IMR-90 (cell line): ENCODE measurements around the gene CALHM1. TPM values are rescaled to one million over a fixed set of nuclear protein-coding genes. Genes with fewer than 3 reads are reported as not detected.

Source experiments
- ATAC-seq: fragments of 200-7000 bp; cut with Tn5 transposase; 2 replicates; pipeline ENCODE4 v1.9.1; 2020; ENCODE audit warnings: low read depth, mild to moderate bottlenecking, moderate library complexity
- BruUV-seq: library from RNA; stranded (reverse); fragments of 400-500 nt; replicated peaks from 2 replicates; lab custom pipeline; 2021; lab: Mats Ljungman, UMichigan
- CTCF ChIA-PET: fragments of 300-600 bp; formaldehyde crosslinking; extraction: SDS; loops from one replicate; lab custom pipeline; 2021; ENCODE audit warnings: antibody characterized with exemption; lab: Yijun Ruan, JAX
- POLR2A ChIA-PET: fragments of 300-600 bp; sonication (Branson Sonifier 250); formaldehyde crosslinking; loops from one replicate; lab custom pipeline; 2022; ENCODE audit warnings: antibody characterized with exemption; ENCODE audit not compliant: unreplicated experiment; lab: Charles Lee
- DNase-seq: peaks from one replicate; pipeline ENCODE4 v3.0.0; 2013
- H2AFZ ChIP-seq: replicated peaks from 2 replicates; pipeline ENCODE3; 2013; ENCODE audit warnings: low read length, mild to moderate bottlenecking; ENCODE audit not compliant: poor library complexity
- H2AK5ac ChIP-seq: 2 replicates; pipeline ENCODE4 v1.6.1; 2013; ENCODE audit warnings: low read depth, low read length, inconsistent platforms
- H2AK9ac ChIP-seq: replicated peaks from 2 replicates; pipeline ENCODE3; 2013; ENCODE audit warnings: mild to moderate bottlenecking, low read depth, low read length, moderate library complexity; ENCODE audit not compliant: poor library complexity
- H2BK120ac ChIP-seq: 2 replicates; pipeline ENCODE4 v1.6.1; 2013; ENCODE audit warnings: low read depth, low read length, inconsistent platforms
- H2BK15ac ChIP-seq: 3 replicates; pipeline ENCODE4 v1.6.1; 2013; ENCODE audit warnings: low read depth, low read length, inconsistent platforms
- H2BK20ac ChIP-seq: 2 replicates; pipeline ENCODE4 v1.6.1; 2013; ENCODE audit warnings: low read depth, mild to moderate bottlenecking, inconsistent platforms, low read length, moderate library complexity
- H2BK5ac ChIP-seq: 2 replicates; pipeline ENCODE4 v1.6.1; 2013; ENCODE audit warnings: mild to moderate bottlenecking, low read depth, low read length, inconsistent platforms; ENCODE audit not compliant: poor library complexity, severe bottlenecking
- H3K14ac ChIP-seq: replicated peaks from 2 replicates; pipeline ENCODE4 v1.6.1; 2013; ENCODE audit warnings: low read depth, low read length, inconsistent platforms
- H3K18ac ChIP-seq: 2 replicates; pipeline ENCODE4 v1.6.1; 2013; ENCODE audit warnings: low read depth, low read length, control low read depth
- H3K23ac ChIP-seq: 2 replicates; pipeline ENCODE4 v1.6.1; 2013; ENCODE audit warnings: low read depth, low read length, inconsistent platforms
- H3K27ac ChIP-seq: 2 replicates; pipeline ENCODE4 v1.5.1; 2013; ENCODE audit warnings: mild to moderate bottlenecking, control low read depth, low read length; ENCODE audit not compliant: insufficient read depth
- H3K27me3 ChIP-seq: 2 replicates; pipeline ENCODE4 v1.6.1; 2013; ENCODE audit warnings: low read length; ENCODE audit not compliant: control insufficient read depth, insufficient read depth
- H3K36me3 ChIP-seq: 2 replicates; pipeline ENCODE4 v1.6.1; 2013; ENCODE audit warnings: low read length, mixed read lengths; ENCODE audit not compliant: control insufficient read depth, insufficient read depth
- H3K4ac ChIP-seq: 2 replicates; pipeline ENCODE4 v1.6.1; 2013; ENCODE audit warnings: low read depth, low read length, inconsistent platforms
- H3K4me1 ChIP-seq: 2 replicates; pipeline ENCODE4 v1.6.1; 2013; ENCODE audit warnings: low read length, mixed read lengths; ENCODE audit not compliant: control insufficient read depth, insufficient read depth
- H3K4me2 ChIP-seq: 2 replicates; pipeline ENCODE4 v1.6.1; 2013; ENCODE audit warnings: low read depth, mild to moderate bottlenecking, control low read depth, low read length, moderate library complexity
- H3K4me3 ChIP-seq: 2 replicates; pipeline ENCODE4 v1.5.1; 2013; ENCODE audit warnings: low read depth, mild to moderate bottlenecking, control low read depth, low read length, moderate library complexity; ENCODE audit not compliant: insufficient read depth
- H3K56ac ChIP-seq: 2 replicates; pipeline ENCODE4 v1.6.1; 2013; ENCODE audit warnings: low read length, inconsistent platforms; ENCODE audit not compliant: insufficient read depth; ENCODE audit errors: extremely low read depth
- H3K79me1 ChIP-seq, 2 experiments: 2 replicates each; pipeline ENCODE4 v1.6.1; 2013; ENCODE audit warnings: low read length in 2 of 2, inconsistent platforms in 1 of 2, low read depth in 1 of 2
- H3K9ac ChIP-seq: 2 replicates; pipeline ENCODE4 v1.6.1; 2013; ENCODE audit warnings: low read depth, low read length, control low read depth
- H3K9me1 ChIP-seq: 2 replicates; pipeline ENCODE4 v1.6.1; 2013; ENCODE audit warnings: low read length, inconsistent platforms; ENCODE audit not compliant: insufficient read depth
- H3K9me3 ChIP-seq: 2 replicates; pipeline ENCODE4 v1.6.1; 2013; ENCODE audit warnings: low read length; ENCODE audit not compliant: control insufficient read depth, insufficient read depth
- H4K20me1 ChIP-seq: 2 replicates; pipeline ENCODE4 v1.6.1; 2013; ENCODE audit warnings: low read length, inconsistent platforms; ENCODE audit not compliant: insufficient read depth
- H4K5ac ChIP-seq: 2 replicates; pipeline ENCODE4 v1.6.1; 2013; ENCODE audit warnings: mild to moderate bottlenecking, low read depth, low read length, control low read depth
- H4K8ac ChIP-seq, 2 experiments: 2 replicates each; pipeline ENCODE4 v1.6.1; 2013; ENCODE audit warnings: low read depth in 2 of 2, low read length in 2 of 2, control low read depth in 1 of 2, inconsistent platforms in 1 of 2
- H4K91ac ChIP-seq: 2 replicates; pipeline ENCODE4 v1.6.1; 2013; ENCODE audit warnings: low read depth, low read length, inconsistent platforms; ENCODE audit not compliant: insufficient read depth
- CTCF ChIP-seq: conservative IDR thresholded peaks from 2 replicates; pipeline ENCODE4 v1.5.1; 2012; ENCODE audit warnings: mild to moderate bottlenecking, low read depth, low read length, improper control_type of control experiment
- ELK1 ChIP-seq: fragments of 150-350 bp; IDR thresholded peaks from 2 replicates; pipeline ENCODE4 v1.6.1; 2016; ENCODE audit warnings: low read depth, mild to moderate bottlenecking, low read length, moderate library complexity, borderline replicate concordance
- FOS ChIP-seq: fragments of 150-350 bp; IDR thresholded peaks from 2 replicates; pipeline ENCODE4 v1.6.1; 2016; ENCODE audit warnings: low read depth, low read length
- MAFK ChIP-seq: IDR thresholded peaks from 2 replicates; pipeline ENCODE4 v1.6.1; 2012; ENCODE audit warnings: low read depth, low read length, improper control_type of control experiment
- MAZ ChIP-seq: IDR thresholded peaks from 2 replicates; pipeline ENCODE4 v1.6.1; 2012; ENCODE audit warnings: low read depth, mild to moderate bottlenecking, low read length, improper control_type of control experiment, moderate library complexity, borderline replicate concordance
- NFE2L2 ChIP-seq: fragments of 150-350 bp; IDR thresholded peaks from 2 replicates; pipeline ENCODE4 v1.6.1; 2016; ENCODE audit warnings: low read depth, mild to moderate bottlenecking, low read length
- RCOR1 ChIP-seq: IDR thresholded peaks from 2 replicates; pipeline ENCODE4 v1.6.1; 2012; ENCODE audit warnings: mild to moderate bottlenecking, low read length, improper control_type of control experiment; ENCODE audit not compliant: insufficient replicate concordance
- WGBS, 2 experiments: methylation state at CpG; one replicate each; pipeline versions ENCODE4 v1.1.5 to v1.1.7; 2013; ENCODE audit warnings: missing lambda C conversion rate in 2 of 2; ENCODE audit not compliant: insufficient read length in 1 of 2; ENCODE audit errors: extremely low coverage in 2 of 2; 5-methylcytosine and 5-hydroxymethylcytosine counted together
- dilution Hi-C: fragments of 300-500 bp; cut with HindIII; formaldehyde crosslinking; loops from one replicate; pipeline ENCODE4 v1.14.3; 2018; ENCODE audit warnings: low sequenced_read_pairs; ENCODE audit not compliant: unreplicated experiment
- in situ Hi-C: fragments of 300-500 bp; cut with MboI; formaldehyde crosslinking; loops from 3 replicates; pipeline ENCODE4 v1.14.3; 2019; ENCODE audit warnings: low sequenced_read_pairs, inconsistent platforms, mixed read lengths
- intact Hi-C: fragments of 100-400 bp; cut with micrococcal nuclease; formaldehyde crosslinking; loops from 2 replicates; pipeline ENCODE4 v1.10.0; 2022
- polyA plus RNA-seq, 3 experiments: library from polyadenylated mRNA; depleted of rRNA; stranded (reverse); fragments of >200 nt; gene quantifications; 2 replicates each; pipeline ENCODE4 v1.2.3, GENCODE V29; 2012; ENCODE audit warnings: low replicate concordance in 1 of 3
- total RNA-seq: library from RNA; depleted of rRNA; stranded (reverse); fragments of >200 nt; gene quantifications from 2 replicates; pipeline ENCODE4 v1.2.3, GENCODE V29; 2012
- TF ChIP-seq, protein P1 (sequence below): fragments of 150-350 bp; IDR thresholded peaks from 2 replicates; pipeline ENCODE4 v1.6.1; 2017; ENCODE audit warnings: mild to moderate bottlenecking, antibody characterized with exemption, low read length, low read depth

The CALHM1 gene
- total and polyA plus RNA-seq, 2 of the 4 experiments (the other 2 are of a cell fraction), result not detected

- H2AFZ ChIP-seq, result no peak overlapping the region
- no peak overlapping the region for H3K56ac ChIP-seq
- no peaks in the 10 kb centered on the region for H3K79me1 ChIP-seq
- H4K91ac ChIP-seq, result no peak overlapping the region
- ChIA-PET POLR2A (no interaction called here), CTCF (no interaction called here)
- no peak overlapping the region for H3K18ac ChIP-seq
- no peak overlapping the region for H3K4ac ChIP-seq
- peaks cover 70% of the 10 kb centered on the region for H3K27me3 ChIP-seq
- H2BK5ac ChIP-seq, result no peak overlapping the region
- H2AK5ac ChIP-seq, result no peak overlapping the region
- no peak overlapping the region for H2BK120ac ChIP-seq
- no TSS peak for BruUV-seq
- no peak overlapping the region for H3K4me2 ChIP-seq
- no peak overlapping the region for H4K5ac ChIP-seq
- H2AK9ac ChIP-seq, result no peak overlapping the region
- no peak for DNase-seq
- H2BK15ac ChIP-seq, result no peak overlapping the region
- no peak overlapping the region for H4K8ac ChIP-seq
- H3K4me3 ChIP-seq, result no peak overlapping the region
- H3K23ac ChIP-seq, result no peak overlapping the region
- H4K20me1 ChIP-seq, result peaks cover 29% of the 10 kb centered on the region; the same call in 1 of the 2 replicates
- H3K36me3 ChIP-seq, result no peaks in the 10 kb centered on the region
- dilution Hi-C loops (no loop called here), in situ Hi-C loops (no loop called here), intact Hi-C loops (no loop called here)
- no peaks in the 10 kb centered on the region for H3K9me1 ChIP-seq
- 67% methylated on average over 3 of the region's 6 CpGs; no CpG with 5 or more reads in 1 of the 2 experiments for WGBS, 2 experiments
- H2BK20ac ChIP-seq, result no peak overlapping the region
- no peak overlapping the region for H3K14ac ChIP-seq
- H3K27ac ChIP-seq, result no peak overlapping the region
- ATAC-seq, result no peak
- TF ChIP-seq, protein P1, sequence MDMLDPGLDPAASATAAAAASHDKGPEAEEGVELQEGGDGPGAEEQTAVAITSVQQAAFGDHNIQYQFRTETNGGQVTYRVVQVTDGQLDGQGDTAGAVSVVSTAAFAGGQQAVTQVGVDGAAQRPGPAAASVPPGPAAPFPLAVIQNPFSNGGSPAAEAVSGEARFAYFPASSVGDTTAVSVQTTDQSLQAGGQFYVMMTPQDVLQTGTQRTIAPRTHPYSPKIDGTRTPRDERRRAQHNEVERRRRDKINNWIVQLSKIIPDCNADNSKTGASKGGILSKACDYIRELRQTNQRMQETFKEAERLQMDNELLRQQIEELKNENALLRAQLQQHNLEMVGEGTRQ, result no peak
- TF ChIP-seq CTCF, result no peak
- no peak for TF ChIP-seq RCOR1
- no peak for TF ChIP-seq MAFK
- no peak for TF ChIP-seq ELK1
- no peak for TF ChIP-seq MAZ
- TF ChIP-seq FOS, result no peak
- TF ChIP-seq NFE2L2, result no peak
- 0 out of 2 replicates have a peak, but pooled peaks cover 2% of the 10 kb centered on the region for H3K4me1 ChIP-seq
- no peak overlapping the region for H3K9ac ChIP-seq
- H3K9me3 ChIP-seq, result no peaks in the 10 kb centered on the region
These were observed 41.8 kb upstream of the CALHM1 start for GRCh38 chr10:103500481-103500880.
